HTR-8/SVneo (cell line): ENCODE data around the gene LMOD3.
A peak's percentile ranks its signal among the peaks of the same experiment; 100 is the strongest.

Source experiments
- DNase-seq: peaks from one replicate; pipeline ENCODE4 v3.0.0; 2011; ENCODE audit warnings: low spot score, mixed read lengths; ENCODE audit not compliant: insufficient read length
- FAIRE-seq: peaks from 2 replicates; lab custom pipeline; 2011; peaks lifted over from hg19 to GRCh38; lab: Jason Lieb, UNC

The LMOD3 gene

GRCh38 chr3:69095636-69096035 is 26.8 kb downstream of the LMOD3 start:
- no peak for FAIRE-seq
- no peak for DNase-seq

GRCh38 chr3:69094467-69095205 is 27.8 kb downstream of the LMOD3 start:
- DNase-seq: no peak
- FAIRE-seq: no peak

GRCh38 chr3:69092030-69092516 is 30.3 kb downstream of the LMOD3 start:
- FAIRE-seq: no peak

GRCh38 chr3:69091389-69092029 is 30.9 kb downstream of the LMOD3 start:
- no peak for FAIRE-seq
- DNase-seq: no peak

More at GRCh38 chr3:69092030-69092516, 30.3 kb downstream of the LMOD3 start:
- no peak for DNase-seq

- DNase-seq (no peak), FAIRE-seq (no peak)
Observed at GRCh38 chr3:69090021-69090420, 32.4 kb downstream of the LMOD3 start.

GRCh38 chr3:69088063-69088462 is 34.3 kb downstream of the LMOD3 start:
- DNase-seq (no peak), FAIRE-seq (no peak)

GRCh38 chr3:69087030-69087791 is 35.2 kb downstream of the LMOD3 start:
- DNase-seq (no peak), FAIRE-seq (no peak)

- DNase-seq (peak; percentile 57), FAIRE-seq (no peak)
Observed at GRCh38 chr3:69085833-69086722, 36.3 kb downstream of the LMOD3 start.

- no peak for FAIRE-seq
- no peak for DNase-seq
Observed at GRCh38 chr3:69085168-69085832, 37.1 kb downstream of the LMOD3 start.

GRCh38 chr3:69084326-69085167 is 37.8 kb downstream of the LMOD3 start, which contains the start of gene ARL6IP5:
Gene ARL6IP5 (plus strand): TSS chr3:69084937. CDS start chr3:69085048, 111 bp downstream.
- peak; percentile 61 for DNase-seq
- FAIRE-seq: no peak

- DNase-seq (peak; percentile 65), FAIRE-seq (no peak)
Observed at GRCh38 chr3:69082805-69083204, 39.6 kb downstream of the LMOD3 start.

- DNase-seq: no peak
- FAIRE-seq: no peak
Observed at GRCh38 chr3:69082361-69082760, 40.0 kb downstream of the LMOD3 start.

- FAIRE-seq: peak; percentile 52
- peak; percentile 59 for DNase-seq
Observed at GRCh38 chr3:69081583-69082262, 40.7 kb downstream of the LMOD3 start.

GRCh38 chr3:69080233-69080920 is 42.0 kb downstream of the LMOD3 start, which contains the start of gene UBA3:
Gene UBA3 (minus strand): TSS chr3:69080365. CDS start chr3:69080353, 12 bp downstream.
- FAIRE-seq: peak; percentile 90
- DNase-seq: peak; percentile 77

- no peak for DNase-seq
- FAIRE-seq: no peak
Observed at GRCh38 chr3:69079269-69080159, 42.9 kb downstream of the LMOD3 start.

GRCh38 chr3:69072928-69073327 is 49.5 kb downstream of the LMOD3 start:
- FAIRE-seq (no peak), DNase-seq (no peak)
